ENCODE measurements around the gene AMDHD2. TPM values are rescaled to one million over a fixed set of nuclear protein-coding genes. Genes with fewer than 3 reads are reported as not detected.

The AMDHD2 gene
- total RNA-seq, 4 donors from 2014 or later, result 12.3 to 18.1 (median 13.7) TPM

DNA sequence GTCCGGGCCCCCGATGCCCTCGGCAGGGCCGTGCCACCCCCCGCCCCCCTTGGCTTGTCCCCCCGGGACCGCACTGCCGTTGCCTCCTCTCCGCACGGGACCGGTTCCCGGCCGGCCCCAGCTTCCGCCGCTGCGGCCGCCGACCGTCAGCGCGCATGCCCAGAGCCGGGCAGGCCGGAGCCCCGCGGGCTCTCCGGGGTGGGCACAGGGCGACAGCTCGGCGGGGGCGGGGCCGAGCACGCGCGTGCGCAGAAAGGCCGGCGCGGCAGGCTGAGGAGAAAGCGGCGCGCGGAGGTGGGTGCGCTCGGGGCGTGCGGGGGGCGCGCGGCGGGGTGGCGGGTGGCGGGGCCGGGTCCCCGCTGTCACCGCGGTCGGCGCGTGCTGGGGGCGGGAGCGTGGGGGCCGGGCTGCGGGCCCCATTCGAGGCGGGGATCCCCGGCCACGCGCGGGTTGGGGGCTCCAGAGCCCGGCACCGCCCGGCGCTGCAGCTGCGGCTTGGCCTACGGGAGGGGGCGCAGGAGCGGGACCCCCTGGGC is 45.2 kb upstream of the AMDHD2 start, which contains the start of gene TBC1D24:
TSS of gene TBC1D24 (plus strand) at position 251 of the 536 bp plus-strand sequence. CDS start 21,022 bp downstream, outside the sequence.
- Histone ChIP-seq H3K4me3 (peak within 1 kb of the TSS; percentile 66 to 87 (median 72)), H3K27me3 (peaks cover 30 to 32% (median 31%) of the 10 kb centered on the region in 3 donors), H3K9me3 (no peaks in the 10 kb centered on the region), H3K4me1 (peaks cover 14 to 24% of the 10 kb centered on the region in 2 donors), H3K27ac (peak within 1 kb of the TSS; percentile 81 to 91 (median 86)), H3K36me3 (no peaks in the 10 kb centered on the region)
- in situ Hi-C loops (cut with MboI; ENCODE audit: low sequenced_read_pairs in 4 of 4), result loop anchor here in 1 of 4 donors (25.0 kb wide), 1 partner anchor 138 kb away; the partner anchor contains the start of gene ABCA3
- peak; percentile 83 to 90 for ATAC-seq
- DNase-seq, result peak; percentile 63 to 84
- intact Hi-C loops (cut with DNase I; ENCODE audit: low total_unique reads), result loop anchor here (1.0 kb wide), 1 partner anchor 26 kb away; no protein-coding TSS in a partner anchor
- TF ChIP-seq, protein P1, sequence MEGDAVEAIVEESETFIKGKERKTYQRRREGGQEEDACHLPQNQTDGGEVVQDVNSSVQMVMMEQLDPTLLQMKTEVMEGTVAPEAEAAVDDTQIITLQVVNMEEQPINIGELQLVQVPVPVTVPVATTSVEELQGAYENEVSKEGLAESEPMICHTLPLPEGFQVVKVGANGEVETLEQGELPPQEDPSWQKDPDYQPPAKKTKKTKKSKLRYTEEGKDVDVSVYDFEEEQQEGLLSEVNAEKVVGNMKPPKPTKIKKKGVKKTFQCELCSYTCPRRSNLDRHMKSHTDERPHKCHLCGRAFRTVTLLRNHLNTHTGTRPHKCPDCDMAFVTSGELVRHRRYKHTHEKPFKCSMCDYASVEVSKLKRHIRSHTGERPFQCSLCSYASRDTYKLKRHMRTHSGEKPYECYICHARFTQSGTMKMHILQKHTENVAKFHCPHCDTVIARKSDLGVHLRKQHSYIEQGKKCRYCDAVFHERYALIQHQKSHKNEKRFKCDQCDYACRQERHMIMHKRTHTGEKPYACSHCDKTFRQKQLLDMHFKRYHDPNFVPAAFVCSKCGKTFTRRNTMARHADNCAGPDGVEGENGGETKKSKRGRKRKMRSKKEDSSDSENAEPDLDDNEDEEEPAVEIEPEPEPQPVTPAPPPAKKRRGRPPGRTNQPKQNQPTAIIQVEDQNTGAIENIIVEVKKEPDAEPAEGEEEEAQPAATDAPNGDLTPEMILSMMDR (IDR thresholded peaks at IDR 0.05 in 4 of 5, conservative IDR thresholded peaks at IDR 0.05 in 1 of 5), result no peak
- TF ChIP-seq POLR2A (IDR thresholded peaks at IDR 0.05), result peak; percentile 84 to 91

- ATAC-seq (peak; percentile 9 to 18), DNase-seq (no peak)
- Histone ChIP-seq H3K4me1 (peaks cover 14 to 18% of the 10 kb centered on the region in 2 donors), H3K36me3 (no peaks in the 10 kb centered on the region), H3K9me3 (no peaks in the 10 kb centered on the region), H3K27me3 (peaks cover 23 to 25% (median 24%) of the 10 kb centered on the region in 3 donors), H3K27ac (peak overlapping the region in 3 of 4 donors; percentile 36 to 91 (median 81)), H3K4me3 (peak overlapping the region; percentile 61 to 87 (median 72))
- intact Hi-C loops (cut with DNase I; ENCODE audit: low total_unique reads), result no loop called here
- in situ Hi-C loops (cut with MboI; ENCODE audit: low sequenced_read_pairs in 4 of 4), result loop anchor here in 1 of 4 donors (25.0 kb wide), 1 partner anchor 138 kb away; the partner anchor contains the start of gene ABCA3
- TF ChIP-seq, protein P1 (IDR thresholded peaks at IDR 0.05 in 4 of 5, conservative IDR thresholded peaks at IDR 0.05 in 1 of 5), result no peak
- TF ChIP-seq POLR2A (IDR thresholded peaks at IDR 0.05), result no peak
Measured at GRCh38 chr16:2475413-2476344, 44.5 kb upstream of the AMDHD2 start.

DNA sequence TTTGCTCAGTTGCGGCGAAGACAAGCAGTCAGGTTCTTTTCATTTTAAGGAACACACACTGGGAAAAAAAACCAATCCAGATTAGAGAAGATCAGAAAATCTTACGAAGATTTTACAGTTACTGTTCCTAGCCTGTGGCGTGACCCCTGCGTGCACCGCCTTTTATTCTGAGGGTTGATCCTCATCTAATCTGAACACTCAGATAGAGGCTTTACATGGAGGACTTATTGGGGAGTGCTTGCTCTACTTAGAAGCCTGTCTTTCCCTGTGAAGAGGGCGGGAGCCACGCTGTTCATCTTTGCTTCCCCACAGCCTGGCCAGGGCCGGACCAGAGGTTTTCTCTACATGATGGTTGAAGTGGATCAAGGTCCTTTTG is 43.8 kb upstream of the AMDHD2 start:
- in situ Hi-C loops (cut with MboI; ENCODE audit: low sequenced_read_pairs in 4 of 4) (loop anchor here in 1 of 4 donors (25.0 kb wide), 1 partner anchor 139 kb away; the partner anchor contains the start of gene ABCA3), intact Hi-C loops (cut with DNase I; ENCODE audit: low total_unique reads) (no loop called here)
- no peak for ATAC-seq
- H3K9me3 ChIP-seq, result no peaks in the 10 kb centered on the region
- no peaks in the 10 kb centered on the region for H3K36me3 ChIP-seq
- H3K27me3 ChIP-seq, result peaks cover 18 to 21% (median 20%) of the 10 kb centered on the region in 3 donors
- peaks cover 13 to 14% of the 10 kb centered on the region in 2 donors for H3K4me1 ChIP-seq
- DNase-seq, result no peak
- no peak overlapping the region for H3K27ac ChIP-seq
- TF ChIP-seq, protein P1 (IDR thresholded peaks at IDR 0.05 in 4 of 5, conservative IDR thresholded peaks at IDR 0.05 in 1 of 5), result no peak
- TF ChIP-seq POLR2A (IDR thresholded peaks at IDR 0.05), result no peak
- no peak overlapping the region for H3K4me3 ChIP-seq

DNA sequence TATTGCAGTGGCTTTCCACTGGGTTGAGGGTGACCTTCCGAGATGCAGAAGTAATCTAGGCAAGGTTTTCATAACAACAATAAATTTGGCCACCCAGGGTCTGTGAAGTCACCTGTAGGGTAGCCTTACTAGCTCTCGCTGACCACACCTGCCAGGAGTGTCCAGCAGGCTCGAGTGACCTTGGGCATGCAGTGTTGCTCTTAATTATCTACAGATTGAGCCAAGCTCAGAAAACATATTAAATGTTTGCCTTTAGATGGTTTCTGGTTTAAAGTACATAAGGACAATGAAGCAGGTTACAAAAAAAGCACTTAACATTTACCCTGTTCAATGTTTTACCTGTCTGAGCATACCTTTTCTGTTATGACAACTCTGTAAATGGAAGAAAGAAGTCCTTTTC is 43.4 kb upstream of the AMDHD2 start:
- in situ Hi-C loops (cut with MboI; ENCODE audit: low sequenced_read_pairs in 4 of 4) (loop anchor here in 1 of 4 donors (25.0 kb wide), 1 partner anchor 139 kb away; the partner anchor contains the start of gene ABCA3), intact Hi-C loops (cut with DNase I; ENCODE audit: low total_unique reads) (no loop called here)
- H3K36me3 ChIP-seq, result no peaks in the 10 kb centered on the region
- TF ChIP-seq, protein P1 (IDR thresholded peaks at IDR 0.05 in 4 of 5, conservative IDR thresholded peaks at IDR 0.05 in 1 of 5), result no peak
- TF ChIP-seq POLR2A (IDR thresholded peaks at IDR 0.05), result no peak
- H3K27ac ChIP-seq, result no peak overlapping the region
- H3K4me3 ChIP-seq, result no peak overlapping the region
- H3K9me3 ChIP-seq, result no peaks in the 10 kb centered on the region
- peaks cover 10 to 12% of the 10 kb centered on the region in 2 donors for H3K4me1 ChIP-seq
- DNase-seq (no peak), ATAC-seq (no peak)
- peaks cover 14 to 18% (median 17%) of the 10 kb centered on the region in 3 donors for H3K27me3 ChIP-seq
